ENCODE data around the gene SLC5A10. TPM values are rescaled to one million over a fixed set of nuclear protein-coding genes. Genes with fewer than 3 reads are reported as not detected.

SLC5A10 gene
- total RNA-seq, 1 experiment from 2014 or later, result not detected

GRCh38 chr17:19010729-19011505 is 59.0 kb downstream of the SLC5A10 start:
- no peak overlapping the region for H2AFZ ChIP-seq (ENCODE audit: low read length)
- H3K9me3 ChIP-seq (ENCODE audit: control insufficient read depth, low read depth, low read length), result no peaks in the 10 kb centered on the region
- no peak for DNase-seq
- WGBS (ENCODE audit: extremely low coverage, insufficient read length, low lambda C conversion rate), result no CpG with 5 or more reads among the region's 11 CpGs
- H4K8ac ChIP-seq (replicated peaks; ENCODE audit: insufficient read length, low read depth, low read length), result no peak overlapping the region
- no peak overlapping the region for H3T11ph ChIP-seq (ENCODE audit: low read length)
- Mint-ChIP-seq H3K27ac (peak overlapping the region; percentile 19 to 70 (median 70); a peak in 4 of 7 replicates), H3K4me1 (peaks cover 16 to 38% of the 10 kb centered on the region in 2 experiments), H3K4me3 (no peak overlapping the region), H3K36me3 (ENCODE audit: insufficient read depth in 1 of 3, low read depth in 3 of 3) (no peaks in the 10 kb centered on the region; a peak in 1 of 7 replicates), H3K27me3 (ENCODE audit: low read depth) (peaks cover 8% of the 10 kb centered on the region), H3K9me3 (peaks cover 3 to 8% of the 10 kb centered on the region in 2 experiments; a peak in 4 of 5 replicates)
- H3K4me2 ChIP-seq (ENCODE audit: insufficient read depth, insufficient read length, low read length), result no peak overlapping the region
- H2BK120ac ChIP-seq (ENCODE audit: low read depth, low read length, poor library complexity, severe bottlenecking), result no peak overlapping the region
- no peak overlapping the region for H2BK12ac ChIP-seq (ENCODE audit: insufficient read length, low read depth, low read length)
- H3K56ac ChIP-seq (ENCODE audit: insufficient read length, low read depth, low read length), result no peak overlapping the region
- H3K79me1 ChIP-seq (ENCODE audit: insufficient read depth, low read depth, low read length, poor library complexity, severe bottlenecking), result no peaks in the 10 kb centered on the region
- no peak overlapping the region for H3K23ac ChIP-seq (ENCODE audit: insufficient read length, low read depth, low read length)
- H2AK5ac ChIP-seq (ENCODE audit: insufficient read length, low read length), result no peak overlapping the region
- no peak overlapping the region for H4K91ac ChIP-seq (ENCODE audit: insufficient read length, low read depth, low read length)
- H3K14ac ChIP-seq (ENCODE audit: insufficient read depth, low read length), result no peak overlapping the region
- TF ChIP-seq, protein P1, sequence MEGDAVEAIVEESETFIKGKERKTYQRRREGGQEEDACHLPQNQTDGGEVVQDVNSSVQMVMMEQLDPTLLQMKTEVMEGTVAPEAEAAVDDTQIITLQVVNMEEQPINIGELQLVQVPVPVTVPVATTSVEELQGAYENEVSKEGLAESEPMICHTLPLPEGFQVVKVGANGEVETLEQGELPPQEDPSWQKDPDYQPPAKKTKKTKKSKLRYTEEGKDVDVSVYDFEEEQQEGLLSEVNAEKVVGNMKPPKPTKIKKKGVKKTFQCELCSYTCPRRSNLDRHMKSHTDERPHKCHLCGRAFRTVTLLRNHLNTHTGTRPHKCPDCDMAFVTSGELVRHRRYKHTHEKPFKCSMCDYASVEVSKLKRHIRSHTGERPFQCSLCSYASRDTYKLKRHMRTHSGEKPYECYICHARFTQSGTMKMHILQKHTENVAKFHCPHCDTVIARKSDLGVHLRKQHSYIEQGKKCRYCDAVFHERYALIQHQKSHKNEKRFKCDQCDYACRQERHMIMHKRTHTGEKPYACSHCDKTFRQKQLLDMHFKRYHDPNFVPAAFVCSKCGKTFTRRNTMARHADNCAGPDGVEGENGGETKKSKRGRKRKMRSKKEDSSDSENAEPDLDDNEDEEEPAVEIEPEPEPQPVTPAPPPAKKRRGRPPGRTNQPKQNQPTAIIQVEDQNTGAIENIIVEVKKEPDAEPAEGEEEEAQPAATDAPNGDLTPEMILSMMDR (conservative IDR thresholded peaks at IDR 0.05), result no peak
- H3K18ac ChIP-seq (ENCODE audit: insufficient read length, low read depth, low read length), result no peak overlapping the region
- H3K27me3 ChIP-seq (ENCODE audit: insufficient read depth, low read length), result no peaks in the 10 kb centered on the region
- no peaks in the 10 kb centered on the region for H3K23me2 ChIP-seq (ENCODE audit: insufficient read length, low read depth, low read length, poor library complexity, severe bottlenecking)
- no peak overlapping the region for H2BK5ac ChIP-seq (ENCODE audit: insufficient read length, low read length)
- H2BK20ac ChIP-seq (ENCODE audit: low read depth, low read length, poor library complexity, severe bottlenecking), result no peak overlapping the region
- no peaks in the 10 kb centered on the region for H4K20me1 ChIP-seq (ENCODE audit: control insufficient read depth, insufficient read depth, insufficient read length)
- H3K27ac ChIP-seq (ENCODE audit: insufficient read length, low read depth, low read length), result no peak overlapping the region
- no peak overlapping the region for H2BK15ac ChIP-seq (ENCODE audit: low read depth, low read length)
- H3K9ac ChIP-seq (ENCODE audit: extremely low read depth, insufficient read length, low read length), result no peak overlapping the region
- no peak overlapping the region for H4K5ac ChIP-seq (ENCODE audit: insufficient read length, low read depth, low read length)
- no peak overlapping the region for H3K4ac ChIP-seq (ENCODE audit: low read depth, low read length)
- H3K4me1 ChIP-seq (ENCODE audit: insufficient read depth, low read length), result no peaks in the 10 kb centered on the region
- H3K79me2 ChIP-seq (ENCODE audit: insufficient read depth, low read length), result no peaks in the 10 kb centered on the region
